Stomach (tissue), 4 donors: Measurements from ENCODE around the gene PPRC1.

Source experiments
- CTCF ChIP-seq, 7 experiments: fragments of 450-650 bp in 4 of 7; fragments of 200-600 bp in 3 of 7; sonication (generic) in 3 of 7; IDR thresholded peaks; one replicate each; pipeline ENCODE4 v1.5.1; 2016 to 2019; ENCODE audit warnings: antibody characterized with exemption in 7 of 7, control low read depth in 2 of 7, mild to moderate bottlenecking in 1 of 7
- POLR2A ChIP-seq, 4 donors: fragments of 450-650 bp; IDR thresholded peaks; one replicate each; pipeline ENCODE4 v1.6.1; 2016; ENCODE audit warnings: antibody characterized with exemption in 4 of 4, control low read depth in 2 of 4, mild to moderate bottlenecking in 1 of 4, moderate library complexity in 1 of 4

GRCh38 chr10:102175415-102175814, 42.6 kb downstream of the PPRC1 start:
- TF ChIP-seq CTCF (IDR thresholded peaks at IDR 0.05) (no peak), POLR2A (IDR thresholded peaks at IDR 0.05) (no peak)
